Panc1 (cell line): ENCODE measurements around the gene CLDN6. TPM values are rescaled to one million over a fixed set of nuclear protein-coding genes. Genes with fewer than 3 reads are reported as not detected.

Experiments
- ATAC-seq: fragments of 200-7000 bp; cut with Tn5 transposase; 2 replicates; pipeline ENCODE4 v1.9.1; 2020; ENCODE audit warnings: mild to moderate bottlenecking, moderate library complexity
- BruUV-seq: library from RNA; stranded (reverse); fragments of 400-500 nt; replicated peaks from 2 replicates; lab custom pipeline; 2021; lab: Mats Ljungman, UMichigan
- CTCF ChIA-PET: fragments of 300-600 bp; sonication (Branson Sonifier 250); formaldehyde crosslinking; loops from one replicate; lab custom pipeline; 2022; ENCODE audit warnings: antibody characterized with exemption; lab: Charles Lee
- POLR2A ChIA-PET: fragments of 300-600 bp; sonication (Branson Sonifier 250); formaldehyde crosslinking; loops from one replicate; lab custom pipeline; 2022; ENCODE audit warnings: antibody characterized with exemption; lab: Charles Lee
- DNase-seq: peaks from one replicate; pipeline ENCODE4 v3.0.0-alpha.2; 2010; ENCODE audit warnings: low read depth, low spot score
- H3K27ac ChIP-seq: 2 replicates; pipeline ENCODE4 v1.5.1; 2011; ENCODE audit warnings: mild to moderate bottlenecking, low read length, inconsistent platforms
- H3K27me3 ChIP-seq: fragments of 200-500 bp; sonication (Bioruptor generic); 2 replicates; pipeline ENCODE4 v1.6.0; 2014; ENCODE audit warnings: low read length, inconsistent platforms; ENCODE audit not compliant: control insufficient read depth, insufficient read depth
- H3K36me3 ChIP-seq: fragments of 200-500 bp; sonication (Bioruptor generic); 2 replicates; pipeline ENCODE4 v1.5.1; 2014; ENCODE audit warnings: inconsistent platforms, mild to moderate bottlenecking, low read length, moderate library complexity; ENCODE audit not compliant: control insufficient read depth, insufficient read depth
- H3K4me1 ChIP-seq: 2 replicates; pipeline ENCODE4 v1.5.1; 2011; ENCODE audit warnings: inconsistent platforms, mild to moderate bottlenecking, low read length, moderate library complexity; ENCODE audit not compliant: control insufficient read depth, insufficient read depth
- H3K4me3 ChIP-seq, 2 experiments: 2 replicates each; pipeline ENCODE4 v1.5.1; 2011 to 2012; ENCODE audit warnings: low read depth in 2 of 2, low read length in 2 of 2, mild to moderate bottlenecking in 2 of 2, inconsistent platforms in 1 of 2, moderate library complexity in 1 of 2
- H3K9me3 ChIP-seq: fragments of 200-500 bp; sonication (Bioruptor generic); 2 replicates; pipeline ENCODE4 v1.5.1; 2014; ENCODE audit warnings: low read depth, mild to moderate bottlenecking, inconsistent platforms, low read length, moderate library complexity; ENCODE audit not compliant: control insufficient read depth, insufficient read depth
- CTCF ChIP-seq: fragments of 450-650 bp; IDR thresholded peaks from 2 replicates; pipeline ENCODE4 v1.5.1; 2017; ENCODE audit warnings: mild to moderate bottlenecking
- POLR2AphosphoS5 ChIP-seq: IDR thresholded peaks from 2 replicates; pipeline ENCODE4 v1.6.1; 2012; ENCODE audit warnings: mild to moderate bottlenecking, low read depth, low read length, moderate library complexity
- REST ChIP-seq, 2 experiments: IDR thresholded peaks; 2 replicates each; pipeline ENCODE4 v1.6.1; 2011 to 2012; ENCODE audit warnings: low read depth in 2 of 2, control low read depth in 1 of 2, low read length in 1 of 2, mild to moderate bottlenecking in 1 of 2, moderate library complexity in 1 of 2; ENCODE audit not compliant: insufficient read depth in 1 of 2
- SIN3A ChIP-seq: IDR thresholded peaks from 2 replicates; pipeline ENCODE4 v1.6.1; 2012; ENCODE audit warnings: low read depth, mild to moderate bottlenecking, low read length, moderate library complexity, borderline replicate concordance; ENCODE audit not compliant: insufficient read depth
- TCF7L2 ChIP-seq: IDR thresholded peaks from 2 replicates; pipeline ENCODE4 v1.6.1; 2011; ENCODE audit warnings: mild to moderate bottlenecking, low read depth, low read length, inconsistent platforms
- in situ Hi-C: cut with HindIII; loops from 2 replicates; pipeline ENCODE4 v1.10.0; 2016; ENCODE audit warnings: low sequenced_read_pairs, low pct_unique_long_range_greater_than_20kb
- intact Hi-C: fragments of 100-400 bp; cut with micrococcal nuclease; formaldehyde crosslinking; loops from one replicate; pipeline ENCODE4 v1.10.0; 2022; ENCODE audit not compliant: unreplicated experiment
- total RNA-seq: library from RNA; stranded (reverse); gene quantifications from one replicate; pipeline ENCODE4 v1.2.1, GENCODE V29; 2021; ENCODE audit not compliant: unreplicated experiment

Gene CLDN6
- total RNA-seq, 1 experiment from 2014 or later = 1.2 TPM

GRCh38 chr16:2969545-2970521 is 48.1 kb downstream of the CLDN6 start:
- intact Hi-C loops = no loop called here
- BruUV-seq = no TSS peak
- in situ Hi-C loops = no loop called here

More at GRCh38 chr16:2969545-2970521, 48.1 kb downstream of the CLDN6 start:
- Histone ChIP-seq H3K4me1 (peaks cover 48% of the 10 kb centered on the region), H3K36me3 (no peaks in the 10 kb centered on the region), H3K9me3 (no peaks in the 10 kb centered on the region), H3K27ac (peak overlapping the region; percentile 85), H3K4me3 (peak overlapping the region; percentile 69 to 70), H3K27me3 (no peaks in the 10 kb centered on the region)
- peak; percentile 55 for ATAC-seq
- ChIA-PET POLR2A (no interaction called here), CTCF (interaction anchor here (0.6 kb wide), 4 partner anchors 8 to 320 kb away, joined by 4 to 9 read pairs (median 6); no protein-coding TSS in a partner anchor)
- DNase-seq = no peak
- TF ChIP-seq TCF7L2 (no peak), CTCF (peak; percentile 85), SIN3A (0 out of 2 replicates have a peak, but pooled peaks have one; percentile 62), POLR2AphosphoS5 (peak; percentile 53; the same call in 1 of the 2 replicates), REST (IDR thresholded peaks at IDR 0.05; ENCODE audit: insufficient read depth in 1 of 2, low read depth in 2 of 2, low read length in 1 of 2) (0 out of 4 replicates have a peak, but pooled peaks of 1 of the 2 experiments have one; percentile 37)
